ENCODE measurements around the gene RAD23A. TPM values are rescaled to one million over a fixed set of nuclear protein-coding genes. Genes with fewer than 3 reads are reported as not detected.

RAD23A gene
- total and polyA plus RNA-seq, 8 donors = 65.3 to 118 (median 75.6) TPM

GRCh38 chr19:12937093-12937926, 8.4 kb upstream of the RAD23A start:
- intact Hi-C loops (cut with DNase I) = no loop called here
- Histone ChIP-seq H3K4me3 (peak overlapping the region; percentile 89 to 100), H3K4me1 (peaks cover 34 to 61% of the 10 kb centered on the region in 2 donors)

GRCh38 chr19:12937927-12938778, 7.5 kb upstream of the RAD23A start, which contains the start of gene CALR:
TSS of gene CALR (plus strand) at chr19:12938609. CDS start at chr19:12938680, 71 bp downstream.
- TF ChIP-seq, protein P1, sequence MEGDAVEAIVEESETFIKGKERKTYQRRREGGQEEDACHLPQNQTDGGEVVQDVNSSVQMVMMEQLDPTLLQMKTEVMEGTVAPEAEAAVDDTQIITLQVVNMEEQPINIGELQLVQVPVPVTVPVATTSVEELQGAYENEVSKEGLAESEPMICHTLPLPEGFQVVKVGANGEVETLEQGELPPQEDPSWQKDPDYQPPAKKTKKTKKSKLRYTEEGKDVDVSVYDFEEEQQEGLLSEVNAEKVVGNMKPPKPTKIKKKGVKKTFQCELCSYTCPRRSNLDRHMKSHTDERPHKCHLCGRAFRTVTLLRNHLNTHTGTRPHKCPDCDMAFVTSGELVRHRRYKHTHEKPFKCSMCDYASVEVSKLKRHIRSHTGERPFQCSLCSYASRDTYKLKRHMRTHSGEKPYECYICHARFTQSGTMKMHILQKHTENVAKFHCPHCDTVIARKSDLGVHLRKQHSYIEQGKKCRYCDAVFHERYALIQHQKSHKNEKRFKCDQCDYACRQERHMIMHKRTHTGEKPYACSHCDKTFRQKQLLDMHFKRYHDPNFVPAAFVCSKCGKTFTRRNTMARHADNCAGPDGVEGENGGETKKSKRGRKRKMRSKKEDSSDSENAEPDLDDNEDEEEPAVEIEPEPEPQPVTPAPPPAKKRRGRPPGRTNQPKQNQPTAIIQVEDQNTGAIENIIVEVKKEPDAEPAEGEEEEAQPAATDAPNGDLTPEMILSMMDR (IDR thresholded peaks at IDR 0.05) = no peak
- intact Hi-C loops (cut with DNase I) = no loop called here
- DNase-seq (peak; percentile 98 to 99 (median 99)), ATAC-seq (peak; percentile 89)
- Histone ChIP-seq H3K9me3 (no peaks in the 10 kb centered on the region), H3K36me3 (peaks cover 4 to 41% of the 10 kb centered on the region in 2 donors), H3K27me3 (no peaks in the 10 kb centered on the region), H3K4me3 (peak within 1 kb of the TSS; percentile 89 to 100), H3K4me1 (peaks cover 28 to 61% of the 10 kb centered on the region in 2 donors), H3K27ac (peak within 1 kb of the TSS; percentile 87 to 93)

More at GRCh38 chr19:12937093-12937926, 8.4 kb upstream of the RAD23A start:
- H3K9me3 ChIP-seq = no peaks in the 10 kb centered on the region
- H3K36me3 ChIP-seq = peaks cover 4 to 32% of the 10 kb centered on the region in 2 donors
- peak overlapping the region; percentile 76 to 93 for H3K27ac ChIP-seq
- ATAC-seq (no peak), DNase-seq (peak in 1 of 4 donors; percentile 73)
- TF ChIP-seq, protein P1 (IDR thresholded peaks at IDR 0.05) = no peak
- no peaks in the 10 kb centered on the region for H3K27me3 ChIP-seq

GRCh38 chr19:12938779-12939601, 6.7 kb upstream of the RAD23A start:
- Histone ChIP-seq H3K9me3 (no peaks in the 10 kb centered on the region), H3K36me3 (peaks cover 4 to 49% of the 10 kb centered on the region in 2 donors), H3K4me1 (peaks cover 31 to 67% of the 10 kb centered on the region in 2 donors), H3K27me3 (no peaks in the 10 kb centered on the region), H3K4me3 (peak overlapping the region; percentile 89 to 100), H3K27ac (peak overlapping the region; percentile 87 to 93)
- ATAC-seq (peak; percentile 25), DNase-seq (no peak)
- TF ChIP-seq, protein P1 (IDR thresholded peaks at IDR 0.05) = peak in 1 of 2 donors; percentile 9
- intact Hi-C loops (cut with DNase I) = no loop called here

GRCh38 chr19:12939975-12940423, 5.7 kb upstream of the RAD23A start:
- DNase-seq = no peak
- Histone ChIP-seq H3K27ac (peak overlapping the region in 1 of 2 donors; percentile 93), H3K36me3 (peaks cover 4 to 59% of the 10 kb centered on the region in 2 donors), H3K27me3 (no peaks in the 10 kb centered on the region), H3K4me3 (peak overlapping the region; percentile 89 to 100), H3K4me1 (peaks cover 31 to 74% of the 10 kb centered on the region in 2 donors), H3K9me3 (no peaks in the 10 kb centered on the region)
- intact Hi-C loops (cut with DNase I) = no loop called here
- TF ChIP-seq, protein P1 (IDR thresholded peaks at IDR 0.05) = no peak
- no peak for ATAC-seq

All from left lung (tissue), 10 donors.